Islet precursor cell (in vitro differentiated cells): ENCODE data around the gene GJD4.

Experiments
- DNase-seq: peaks from one replicate; pipeline ENCODE4 v3.0.0-alpha.2; 2018

Gene GJD4

DNA sequence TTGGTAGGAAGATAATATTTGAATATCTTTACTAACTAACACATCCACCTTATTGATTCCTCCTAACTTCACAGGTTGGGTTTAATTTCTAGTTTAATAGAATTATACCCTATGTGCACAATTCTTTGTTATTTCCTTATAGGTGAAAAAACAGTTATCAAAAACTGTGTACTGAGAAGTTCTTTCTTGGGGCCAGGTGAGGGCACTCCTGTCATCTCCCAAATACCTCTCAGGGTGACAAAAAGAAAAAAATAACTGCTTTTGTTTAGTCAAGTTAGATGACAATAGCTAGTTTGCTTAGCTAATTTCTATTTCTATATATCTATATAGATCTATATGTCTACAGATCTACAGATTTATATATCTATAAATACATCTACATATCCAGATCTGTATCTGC is 26.9 kb downstream of the GJD4 start:
- no peak for DNase-seq

DNA sequence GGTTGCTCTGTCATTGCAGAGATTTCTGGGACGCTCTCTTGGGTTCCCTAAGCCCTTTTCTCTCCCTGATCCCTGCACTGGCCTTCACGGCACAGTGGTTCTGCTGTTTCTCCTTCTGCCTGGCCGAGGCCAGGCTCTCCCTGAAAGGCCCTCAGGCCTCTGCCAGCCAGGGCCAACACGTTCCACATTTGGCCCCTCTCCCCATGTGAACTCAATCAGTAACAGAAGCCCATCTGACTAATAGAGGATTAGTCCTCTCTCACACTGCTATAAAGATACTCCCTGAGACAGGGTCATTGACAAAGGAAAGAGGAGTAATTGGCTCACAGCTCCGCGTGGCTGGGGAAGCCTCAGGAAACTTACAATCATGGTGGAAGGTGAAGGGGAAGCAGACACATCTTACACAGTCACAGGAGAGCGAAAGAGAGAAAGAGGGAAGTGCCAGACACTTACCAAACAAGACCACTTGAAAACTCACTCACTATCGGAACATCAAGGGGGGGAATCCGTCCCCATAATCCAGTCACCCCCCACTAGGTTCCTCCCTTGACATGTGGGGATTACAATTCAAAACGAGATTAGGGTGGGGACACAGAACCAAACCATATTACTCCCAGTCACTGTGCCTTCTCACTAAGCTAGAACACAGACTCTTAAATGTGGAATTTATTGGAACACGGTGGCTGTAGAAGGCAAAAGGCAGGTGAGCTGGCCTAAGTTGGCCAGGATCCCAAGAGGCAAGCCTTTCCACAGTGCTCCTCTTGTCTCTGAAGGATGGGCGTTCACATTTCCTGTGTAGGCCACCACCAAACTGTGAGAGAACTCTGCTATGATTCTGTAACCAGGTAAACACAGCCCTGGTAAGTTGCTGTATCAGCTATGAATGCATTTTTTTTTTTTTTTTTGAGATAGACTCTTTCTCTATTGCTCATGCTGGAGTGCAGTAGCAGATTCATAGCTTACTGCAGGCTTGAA is 28.2 kb downstream of the GJD4 start:
- DNase-seq, result peak; percentile 60

DNA sequence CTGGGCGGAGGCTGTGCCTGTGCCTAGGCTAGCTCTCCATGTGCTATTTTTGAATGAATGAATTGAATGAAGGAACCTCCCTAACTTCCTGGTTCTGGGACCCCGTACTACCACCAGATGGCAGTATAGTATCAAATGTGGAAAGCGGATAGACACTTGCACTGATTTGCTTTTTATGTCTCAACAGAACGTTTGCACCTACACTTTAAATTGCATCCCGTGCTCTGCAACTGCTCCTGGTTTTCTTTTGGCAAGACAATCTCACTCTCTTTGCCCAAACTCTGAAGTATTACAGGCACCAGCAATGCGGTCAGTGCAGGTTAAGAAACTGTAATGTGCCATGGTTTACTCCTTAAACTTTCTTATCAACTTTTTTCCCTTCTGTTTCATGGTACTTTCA is 30.4 kb downstream of the GJD4 start:
- peak; percentile 73 for DNase-seq

DNA sequence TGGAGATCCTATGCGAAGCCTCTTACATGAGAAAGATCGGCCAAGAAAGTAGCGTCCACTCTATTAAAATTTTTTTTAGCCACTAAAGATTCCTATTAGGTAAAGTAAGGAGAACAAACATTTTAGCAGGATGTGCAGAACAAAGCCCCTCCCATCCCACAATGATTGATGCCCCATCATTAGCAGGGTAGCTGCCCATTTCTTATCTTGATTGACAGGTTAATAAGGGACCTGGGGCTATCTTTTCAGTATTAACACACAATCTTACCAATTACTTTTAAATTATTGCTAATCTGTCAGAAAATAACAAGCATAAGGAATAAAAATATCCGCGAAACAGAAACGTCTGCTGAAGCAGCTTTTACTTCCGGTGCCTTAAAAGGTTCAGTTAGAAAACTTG is 31.8 kb downstream of the GJD4 start:
- DNase-seq, result no peak

DNA sequence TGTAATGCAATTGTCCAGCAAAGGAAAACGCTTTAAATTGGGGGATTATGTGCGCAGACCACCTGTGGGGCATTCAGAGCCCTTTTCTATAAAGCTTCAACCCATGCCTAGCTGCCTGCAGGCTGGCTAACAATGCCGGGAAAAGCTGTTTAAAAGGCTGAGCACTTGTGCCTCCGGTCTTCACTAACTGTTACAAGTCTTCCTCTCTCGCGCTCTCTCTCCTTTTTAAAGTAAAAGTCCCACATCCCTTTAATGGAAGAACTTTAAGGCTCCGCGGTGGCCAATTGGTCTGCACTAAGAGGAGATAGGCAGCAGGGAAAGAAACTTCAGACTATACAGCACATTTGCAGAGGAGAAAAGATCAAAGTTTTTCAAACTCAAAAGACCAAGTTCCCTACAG is 32.3 kb downstream of the GJD4 start:
- DNase-seq, result no peak

DNA sequence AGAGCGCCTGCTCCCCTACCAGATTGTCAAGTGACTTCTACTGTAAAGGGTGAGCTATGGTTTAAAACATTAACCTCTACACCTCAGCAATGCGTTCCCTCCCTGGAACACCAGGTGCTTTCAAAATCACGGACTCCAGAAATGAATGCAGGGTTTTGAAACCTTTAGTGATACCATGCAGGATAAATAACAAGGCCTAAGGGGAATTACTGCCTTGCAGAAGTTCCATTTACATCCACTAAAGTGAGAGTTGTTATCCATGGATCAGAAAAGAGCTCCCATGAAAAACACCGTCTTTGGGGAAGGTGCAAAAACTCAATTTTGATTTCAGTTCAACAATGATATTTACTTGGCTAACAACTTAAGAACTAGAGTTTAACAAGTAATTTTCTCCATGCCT is 33.0 kb downstream of the GJD4 start:
- DNase-seq, result no peak

- DNase-seq, result peak; percentile 79
Observed at GRCh38 chr10:35639021-35639727, 34.0 kb downstream of the GJD4 start.

GRCh38 chr10:35639728-35640401 is 34.7 kb downstream of the GJD4 start:
- DNase-seq, result peak; percentile 79

- peak; percentile 83 for DNase-seq
Observed at GRCh38 chr10:35640474-35640873, 35.3 kb downstream of the GJD4 start.

GRCh38 chr10:35640951-35641675 is 36.0 kb downstream of the GJD4 start:
- DNase-seq, result peak; percentile 88

DNA sequence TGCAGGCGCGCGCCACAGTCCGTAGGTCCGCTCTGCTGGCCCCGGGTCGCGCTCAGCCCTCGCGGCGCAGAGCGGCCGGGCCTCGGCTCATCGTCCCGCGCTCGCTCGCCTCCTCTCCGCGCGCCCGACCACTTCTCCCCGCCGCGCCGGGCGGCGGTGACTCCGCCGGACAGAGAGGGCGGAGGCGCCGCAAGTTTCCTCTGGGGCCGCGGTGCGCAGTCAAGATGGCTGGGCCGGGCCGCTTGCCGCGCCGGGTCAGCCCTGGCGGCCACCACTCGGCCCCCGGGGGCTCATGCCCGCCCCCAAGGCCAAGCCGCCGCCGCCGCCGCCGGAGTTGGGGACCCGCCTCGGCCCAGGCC is 36.5 kb downstream of the GJD4 start:
- DNase-seq, result no peak

DNA sequence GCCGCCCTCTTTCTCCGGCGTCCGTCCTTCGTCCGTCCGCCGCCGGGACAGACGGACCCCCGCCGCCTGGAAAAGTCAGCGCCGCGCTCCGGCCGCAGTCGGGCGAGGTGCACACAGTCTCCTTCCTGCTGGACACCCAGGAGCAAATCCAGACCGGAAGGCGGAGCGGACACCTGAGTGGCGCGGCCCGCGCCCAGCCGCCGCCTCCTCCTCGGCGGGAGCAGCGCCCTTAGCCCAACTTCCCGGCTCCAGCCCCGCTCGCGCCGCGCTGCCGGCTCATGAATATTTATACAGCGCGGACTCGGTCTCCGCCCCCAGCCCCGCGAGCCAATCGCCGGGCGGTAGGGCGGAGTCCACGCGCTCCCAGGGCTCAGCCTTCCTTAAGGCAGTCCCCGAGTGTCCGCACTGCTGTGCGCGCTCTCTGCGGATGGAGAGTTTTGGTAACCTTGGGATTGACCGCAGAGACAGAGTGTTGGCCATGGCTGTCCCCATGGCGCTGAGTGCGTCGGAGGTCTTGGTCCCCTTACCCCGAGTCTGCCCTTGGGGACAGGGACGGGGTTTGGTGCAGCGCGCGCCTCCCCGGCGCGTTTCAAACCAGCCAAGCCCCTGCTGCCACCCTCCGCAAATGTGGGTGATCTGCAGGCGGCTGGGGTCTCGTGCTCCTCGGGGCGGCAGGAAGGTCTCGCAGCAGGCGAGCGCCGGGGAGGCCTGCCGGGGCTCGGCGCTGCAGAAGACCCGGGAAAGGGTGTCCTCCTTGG is 37.1 kb downstream of the GJD4 start, which contains the start of gene FZD8:
TSS of gene FZD8 (minus strand) at position 262 of the 758 bp plus-strand sequence. CDS start 867 bp downstream, outside the sequence.
- peak; percentile 97 for DNase-seq

- DNase-seq, result no peak
Observed at GRCh38 chr10:35642793-35643114, 37.6 kb downstream of the GJD4 start.

GRCh38 chr10:35643151-35644049 is 38.3 kb downstream of the GJD4 start:
- peak; percentile 77 for DNase-seq

- DNase-seq, result no peak
Observed at GRCh38 chr10:35644050-35644950, 39.2 kb downstream of the GJD4 start.

GRCh38 chr10:35650894-35651293 is 45.8 kb downstream of the GJD4 start:
- no peak for DNase-seq

DNA sequence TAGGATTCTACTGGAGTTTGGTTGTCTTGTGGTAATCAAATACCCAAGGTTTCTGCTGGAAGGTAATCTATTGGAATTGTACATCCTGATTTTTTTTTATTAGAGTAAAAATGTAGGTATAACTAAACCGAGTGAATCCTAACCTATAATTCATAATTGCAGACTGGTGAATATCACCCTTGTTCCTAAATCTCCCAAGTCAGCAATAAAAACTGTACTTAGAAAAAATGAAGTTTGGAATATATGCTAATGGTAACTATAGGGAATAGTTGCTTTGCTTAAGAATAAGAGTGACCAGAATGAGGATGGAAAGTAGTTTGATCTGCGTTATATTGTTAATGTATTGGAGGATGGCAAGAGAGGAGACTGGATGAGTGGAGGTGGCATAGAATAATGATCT is 47.7 kb downstream of the GJD4 start:
- no peak for DNase-seq

DNA sequence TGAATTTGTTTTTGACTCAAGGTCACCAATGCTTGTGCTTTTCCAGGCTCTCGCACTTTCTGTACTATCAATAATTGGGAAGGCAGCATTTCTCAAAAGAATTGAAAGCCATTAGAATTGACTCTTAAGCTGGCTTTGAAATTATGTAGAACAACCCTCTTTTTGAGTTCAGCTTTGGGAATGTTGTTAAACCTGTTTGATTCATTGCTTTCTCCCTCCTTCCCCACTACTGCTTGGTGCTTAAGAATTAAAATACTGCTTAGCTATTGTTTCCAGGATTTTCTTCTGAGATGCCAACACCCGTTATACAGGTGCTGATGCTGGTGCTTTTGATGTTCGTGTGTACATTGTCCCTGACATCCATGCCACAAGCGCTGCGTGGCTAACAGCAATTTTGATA is 52.5 kb downstream of the GJD4 start:
- DNase-seq, result no peak
